Mesothelial cell of epicardium (in vitro differentiated cells): ENCODE results near the gene LRRC8A. TPM values are rescaled to one million over a fixed set of nuclear protein-coding genes. Genes with fewer than 3 reads are reported as not detected.

Source experiments
- DNase-seq, 2 experiments: peaks; one replicate each; pipeline ENCODE4 v3.0.0; 2021; ENCODE audit warnings: low spot score in 2 of 2; ENCODE audit not compliant: unreplicated experiment in 2 of 2
- H3K27ac Mint-ChIP-seq: 2 replicates; pipeline ENCODE4 v1.8.0; 2021; ENCODE audit warnings: mixed read lengths
- H3K27me3 Mint-ChIP-seq: 2 replicates; pipeline ENCODE4 v1.8.0; 2021; ENCODE audit warnings: low read depth, mixed read lengths
- H3K36me3 Mint-ChIP-seq: 2 replicates; pipeline ENCODE4 v1.8.0; 2021; ENCODE audit warnings: mixed read lengths
- H3K4me1 Mint-ChIP-seq: 2 replicates; pipeline ENCODE4 v1.8.0; 2021; ENCODE audit warnings: mixed read lengths
- H3K4me3 Mint-ChIP-seq: 2 replicates; pipeline ENCODE4 v1.8.0; 2021; ENCODE audit warnings: mild to moderate bottlenecking, moderate library complexity, mixed read lengths
- H3K9me3 Mint-ChIP-seq: 2 replicates; pipeline ENCODE4 v1.8.0; 2021; ENCODE audit warnings: mixed read lengths
- total RNA-seq: library from RNA; stranded (reverse); gene quantifications from 3 replicates; pipeline ENCODE4 v1.2.1, GENCODE V29; 2021
- TF ChIP-seq, protein P1 (sequence below): fragments of 200-600 bp; sonication (generic); IDR thresholded peaks from one replicate; pipeline ENCODE4 v1.5.0; 2021; ENCODE audit warnings: antibody characterized with exemption; ENCODE audit not compliant: unreplicated experiment

The LRRC8A gene
- total RNA-seq, 1 donor from 2014 or later, result 35.9 TPM

DNA sequence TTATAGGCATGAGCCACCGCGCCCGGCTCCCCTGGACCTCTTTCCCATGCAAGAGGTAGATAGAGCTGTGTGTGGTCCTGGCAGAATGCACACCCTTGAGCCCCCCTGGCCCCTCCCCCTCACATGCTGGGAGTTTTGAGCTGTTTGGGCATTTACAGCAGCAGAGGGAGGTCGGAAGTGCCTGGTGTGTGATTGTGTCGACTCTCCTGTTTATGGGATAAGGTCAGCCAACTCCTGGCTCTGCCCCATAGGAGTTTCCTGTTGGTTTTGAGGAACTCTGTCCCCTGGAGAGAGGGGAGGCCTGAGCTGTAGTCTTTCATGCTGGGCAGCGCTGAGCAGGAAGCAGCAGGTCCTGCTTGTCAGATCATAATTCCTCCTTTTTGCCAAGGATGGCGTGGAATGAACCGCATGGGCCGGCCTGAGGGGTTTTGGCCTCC is 6.0 kb downstream of the LRRC8A start:
- Mint-ChIP-seq H3K4me1 (peaks cover 6% of the 10 kb centered on the region), H3K27me3 (no peaks in the 10 kb centered on the region), H3K4me3 (no peak overlapping the region), H3K36me3 (peaks cover 13% of the 10 kb centered on the region), H3K9me3 (no peaks in the 10 kb centered on the region), H3K27ac (no peak overlapping the region)
- no peak for DNase-seq
- TF ChIP-seq, protein P1, sequence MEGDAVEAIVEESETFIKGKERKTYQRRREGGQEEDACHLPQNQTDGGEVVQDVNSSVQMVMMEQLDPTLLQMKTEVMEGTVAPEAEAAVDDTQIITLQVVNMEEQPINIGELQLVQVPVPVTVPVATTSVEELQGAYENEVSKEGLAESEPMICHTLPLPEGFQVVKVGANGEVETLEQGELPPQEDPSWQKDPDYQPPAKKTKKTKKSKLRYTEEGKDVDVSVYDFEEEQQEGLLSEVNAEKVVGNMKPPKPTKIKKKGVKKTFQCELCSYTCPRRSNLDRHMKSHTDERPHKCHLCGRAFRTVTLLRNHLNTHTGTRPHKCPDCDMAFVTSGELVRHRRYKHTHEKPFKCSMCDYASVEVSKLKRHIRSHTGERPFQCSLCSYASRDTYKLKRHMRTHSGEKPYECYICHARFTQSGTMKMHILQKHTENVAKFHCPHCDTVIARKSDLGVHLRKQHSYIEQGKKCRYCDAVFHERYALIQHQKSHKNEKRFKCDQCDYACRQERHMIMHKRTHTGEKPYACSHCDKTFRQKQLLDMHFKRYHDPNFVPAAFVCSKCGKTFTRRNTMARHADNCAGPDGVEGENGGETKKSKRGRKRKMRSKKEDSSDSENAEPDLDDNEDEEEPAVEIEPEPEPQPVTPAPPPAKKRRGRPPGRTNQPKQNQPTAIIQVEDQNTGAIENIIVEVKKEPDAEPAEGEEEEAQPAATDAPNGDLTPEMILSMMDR, result no peak

DNA sequence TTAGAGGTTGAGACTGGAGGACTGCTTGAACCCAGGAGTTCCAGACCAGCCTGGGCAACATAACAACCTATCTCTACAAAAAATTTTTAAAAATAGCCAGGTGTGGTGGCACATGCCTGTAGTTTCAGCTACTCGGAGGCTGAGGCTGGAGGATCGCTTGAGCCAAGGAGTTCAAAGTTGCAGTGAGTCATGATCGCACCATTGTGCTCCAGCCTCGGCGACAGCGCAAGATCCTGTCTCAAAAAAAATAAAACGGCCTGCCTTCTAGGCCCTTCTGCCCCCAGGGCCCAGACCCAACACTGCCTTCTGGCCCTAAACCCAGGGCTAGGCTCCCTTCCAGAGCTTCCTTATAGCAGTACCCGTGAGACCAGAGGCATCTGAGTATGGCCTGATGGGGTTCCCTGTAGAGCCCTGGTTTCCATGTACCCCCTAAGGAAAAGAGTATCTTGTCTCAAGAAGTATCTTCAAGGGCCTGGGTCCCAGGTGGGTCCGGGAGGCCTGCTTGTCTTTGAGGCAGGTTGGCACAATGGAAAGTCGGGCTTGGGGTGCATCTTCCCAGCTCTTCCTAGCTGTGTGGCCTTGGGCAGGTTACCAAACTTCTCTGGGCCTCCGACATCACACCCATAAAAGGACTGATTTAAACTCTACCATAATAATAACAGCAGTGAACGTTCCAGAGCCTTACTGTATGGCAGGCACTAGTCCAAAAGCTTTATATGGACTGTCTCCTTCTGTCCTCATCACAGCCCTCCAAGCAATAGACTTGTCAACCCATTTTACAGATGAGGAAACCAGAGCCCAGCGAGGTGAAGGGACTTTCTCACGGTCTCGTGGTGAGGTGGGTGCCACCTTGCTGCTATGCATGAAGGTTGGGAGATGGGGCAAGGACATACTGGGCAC is 9.6 kb downstream of the LRRC8A start:
- H3K4me1 Mint-ChIP-seq, result no peaks in the 10 kb centered on the region
- H3K9me3 Mint-ChIP-seq, result no peaks in the 10 kb centered on the region
- H3K27ac Mint-ChIP-seq, result no peak overlapping the region
- DNase-seq, result no peak
- no peak overlapping the region for H3K4me3 Mint-ChIP-seq
- peaks cover 14% of the 10 kb centered on the region for H3K36me3 Mint-ChIP-seq
- TF ChIP-seq, protein P1, result no peak
- no peaks in the 10 kb centered on the region for H3K27me3 Mint-ChIP-seq

DNA sequence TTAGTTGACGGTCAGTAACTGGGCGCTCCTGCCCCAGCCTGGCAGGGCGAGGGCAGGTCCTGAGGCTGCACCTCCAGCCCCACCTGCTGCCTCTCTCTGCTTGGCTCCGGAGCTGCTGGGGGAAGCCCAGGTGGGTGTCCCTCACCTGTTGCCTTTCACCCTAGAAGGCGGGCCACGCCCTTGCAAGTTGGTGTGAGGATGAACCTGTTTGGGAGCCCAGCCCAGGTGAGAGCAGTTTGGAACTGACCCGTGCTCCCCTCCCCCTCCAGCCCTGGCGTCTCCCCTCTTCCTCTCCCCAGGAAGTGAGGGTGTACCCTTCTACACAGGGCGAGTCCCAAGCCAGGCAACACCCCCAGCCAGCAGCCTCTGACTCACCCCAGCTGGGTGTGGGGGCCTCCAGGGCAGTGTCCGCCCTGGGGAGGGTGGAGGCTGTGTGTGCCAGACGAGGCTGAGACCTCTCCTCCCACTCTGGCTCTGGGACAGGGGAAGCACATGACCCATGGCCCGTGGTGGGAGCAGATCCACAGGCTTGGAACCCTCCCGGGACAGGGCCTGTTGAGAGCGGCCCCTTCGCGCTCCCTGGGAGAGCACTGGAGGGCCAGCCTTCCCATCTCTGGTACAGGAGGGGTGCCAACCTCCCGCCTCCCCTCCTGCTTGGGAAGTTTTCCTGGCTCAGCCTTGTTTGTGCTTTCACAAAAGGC is 10.4 kb downstream of the LRRC8A start:
- H3K36me3 Mint-ChIP-seq, result peaks cover 16% of the 10 kb centered on the region
- H3K9me3 Mint-ChIP-seq, result no peaks in the 10 kb centered on the region
- H3K27ac Mint-ChIP-seq, result no peak overlapping the region
- H3K4me1 Mint-ChIP-seq, result no peaks in the 10 kb centered on the region
- H3K27me3 Mint-ChIP-seq, result no peaks in the 10 kb centered on the region
- no peak for DNase-seq
- TF ChIP-seq, protein P1, result no peak
- no peak overlapping the region for H3K4me3 Mint-ChIP-seq

DNA sequence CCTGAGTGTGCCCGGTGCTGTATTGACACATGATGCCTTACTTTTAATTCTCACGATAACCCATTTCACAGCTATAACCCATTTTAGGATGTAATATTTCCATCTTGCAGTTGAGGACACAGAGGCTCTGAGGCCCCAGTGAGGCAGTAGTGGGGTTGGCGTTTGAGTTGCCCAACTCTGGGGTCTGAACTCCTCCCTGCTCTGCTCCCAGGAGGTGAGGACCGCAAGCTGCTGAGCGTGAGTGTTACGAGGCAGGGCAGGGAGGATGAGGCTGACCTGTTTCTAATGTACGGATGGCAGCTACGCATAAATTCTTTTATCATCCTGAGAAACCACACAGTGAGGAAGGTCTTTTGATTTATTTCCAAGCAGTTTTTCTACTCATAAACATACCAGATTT is 11.4 kb downstream of the LRRC8A start:
- no peaks in the 10 kb centered on the region for H3K27me3 Mint-ChIP-seq
- H3K4me3 Mint-ChIP-seq, result no peak overlapping the region
- H3K4me1 Mint-ChIP-seq, result no peaks in the 10 kb centered on the region
- peaks cover 16% of the 10 kb centered on the region for H3K36me3 Mint-ChIP-seq
- TF ChIP-seq, protein P1, result no peak
- no peak overlapping the region for H3K27ac Mint-ChIP-seq
- no peaks in the 10 kb centered on the region for H3K9me3 Mint-ChIP-seq
- DNase-seq, result no peak

DNA sequence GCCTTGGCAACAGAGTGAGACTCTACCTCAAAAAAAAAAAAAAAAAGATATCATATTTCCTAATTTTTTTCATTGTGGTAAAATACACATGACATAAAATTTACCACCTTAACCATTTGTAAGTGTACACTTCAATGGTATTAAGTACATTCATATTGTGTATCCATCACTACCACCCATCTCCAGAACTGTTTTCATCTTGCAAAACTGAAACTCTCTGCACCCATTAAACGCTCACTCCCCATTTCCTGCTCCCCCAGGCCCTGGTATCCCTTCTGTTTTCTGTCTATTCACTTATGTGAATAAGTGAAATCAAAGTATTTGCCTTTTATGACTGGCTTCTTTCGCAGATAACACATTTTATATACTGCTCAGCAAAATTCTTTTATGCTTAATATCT is 12.8 kb downstream of the LRRC8A start:
- TF ChIP-seq, protein P1, result no peak
- Mint-ChIP-seq H3K36me3 (peaks cover 12% of the 10 kb centered on the region), H3K4me3 (no peak overlapping the region), H3K27me3 (no peaks in the 10 kb centered on the region), H3K27ac (no peak overlapping the region), H3K9me3 (no peaks in the 10 kb centered on the region), H3K4me1 (no peaks in the 10 kb centered on the region)
- no peak for DNase-seq
